ENCODE results near the gene NOTCH2.

GRCh38 chr1:119952496-119952895 lies 117.0 kb downstream of the NOTCH2 start:
- TF ChIP-seq CTCF (conservative IDR thresholded peaks at IDR 0.05; ENCODE audit: low read depth, low read length) (no peak), EZH2 (IDR thresholded peaks at IDR 0.05; ENCODE audit: borderline replicate concordance, low read depth, low read length, poor library complexity, severe bottlenecking) (no peak)
